Nephron progenitor cell (in vitro differentiated cells): Measurements from ENCODE around the gene CDHR2.

Experiments
- DNase-seq: peaks from one replicate; pipeline ENCODE4 v3.0.0; 2021
- H3K27ac Mint-ChIP-seq: 2 replicates; pipeline ENCODE4 v1.8.0; 2021; ENCODE audit warnings: mild to moderate bottlenecking, moderate library complexity, mixed read lengths
- H3K27me3 Mint-ChIP-seq: 2 replicates; pipeline ENCODE4 v1.8.0; 2021; ENCODE audit warnings: mild to moderate bottlenecking, low read depth, mixed read lengths; ENCODE audit not compliant: poor library complexity
- H3K36me3 Mint-ChIP-seq: 2 replicates; pipeline ENCODE4 v1.8.0; 2021; ENCODE audit warnings: low read depth, mixed read lengths
- H3K4me1 Mint-ChIP-seq: 2 replicates; pipeline ENCODE4 v1.8.0; 2021; ENCODE audit warnings: mixed read lengths
- H3K4me3 Mint-ChIP-seq: 2 replicates; pipeline ENCODE4 v1.8.0; 2021; ENCODE audit warnings: mild to moderate bottlenecking, moderate library complexity, mixed read lengths
- H3K9me3 Mint-ChIP-seq: 2 replicates; pipeline ENCODE4 v1.8.0; 2021; ENCODE audit warnings: mild to moderate bottlenecking, moderate library complexity, mixed read lengths
- TF ChIP-seq, protein P1 (sequence below): fragments of 200-600 bp; sonication (generic); IDR thresholded peaks from 2 replicates; pipeline ENCODE4 v1.5.0; 2021; ENCODE audit warnings: antibody characterized with exemption

The CDHR2 gene

DNA sequence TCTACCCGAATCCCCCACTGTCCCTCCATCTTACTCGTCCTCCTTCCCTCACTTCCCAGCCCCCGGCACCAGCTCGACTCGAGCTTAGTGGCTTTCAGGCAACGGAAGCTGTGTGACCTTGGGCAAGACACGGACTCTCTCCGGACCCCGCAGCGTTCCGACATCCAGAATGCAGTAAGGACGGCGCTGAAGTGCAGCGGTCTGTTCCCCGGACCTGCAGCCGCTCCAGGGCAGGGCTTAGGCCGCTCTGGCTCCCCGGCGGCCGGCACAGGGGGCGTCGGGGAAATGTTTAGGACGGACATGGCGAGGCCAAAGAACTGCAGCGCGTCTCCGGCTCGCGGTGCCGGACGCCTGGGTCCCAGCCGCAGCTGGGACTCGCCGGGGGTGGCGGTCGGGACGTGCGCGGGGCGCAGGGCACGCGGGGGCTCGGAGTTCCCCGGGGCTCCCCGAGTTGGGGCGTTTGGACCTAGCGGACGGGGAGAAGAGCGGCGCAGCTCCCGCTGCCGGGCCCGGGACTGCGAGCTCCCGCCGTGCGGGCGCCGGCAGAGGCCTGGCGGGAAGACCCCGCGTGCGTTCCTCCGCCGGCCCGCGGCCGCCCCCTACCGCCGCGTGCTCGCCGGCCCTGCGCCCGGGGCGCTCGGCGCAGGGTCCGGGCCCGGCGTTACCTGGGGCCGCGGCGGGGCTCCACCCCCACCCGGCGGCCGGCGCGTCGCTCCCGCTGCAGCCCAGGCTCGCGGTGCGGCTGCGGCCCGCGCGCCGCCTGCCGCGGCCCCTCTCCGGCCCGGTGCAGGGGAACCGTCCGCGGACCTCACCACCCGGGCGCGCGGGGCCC is 6.3 kb upstream of the CDHR2 start:
- TF ChIP-seq, protein P1, sequence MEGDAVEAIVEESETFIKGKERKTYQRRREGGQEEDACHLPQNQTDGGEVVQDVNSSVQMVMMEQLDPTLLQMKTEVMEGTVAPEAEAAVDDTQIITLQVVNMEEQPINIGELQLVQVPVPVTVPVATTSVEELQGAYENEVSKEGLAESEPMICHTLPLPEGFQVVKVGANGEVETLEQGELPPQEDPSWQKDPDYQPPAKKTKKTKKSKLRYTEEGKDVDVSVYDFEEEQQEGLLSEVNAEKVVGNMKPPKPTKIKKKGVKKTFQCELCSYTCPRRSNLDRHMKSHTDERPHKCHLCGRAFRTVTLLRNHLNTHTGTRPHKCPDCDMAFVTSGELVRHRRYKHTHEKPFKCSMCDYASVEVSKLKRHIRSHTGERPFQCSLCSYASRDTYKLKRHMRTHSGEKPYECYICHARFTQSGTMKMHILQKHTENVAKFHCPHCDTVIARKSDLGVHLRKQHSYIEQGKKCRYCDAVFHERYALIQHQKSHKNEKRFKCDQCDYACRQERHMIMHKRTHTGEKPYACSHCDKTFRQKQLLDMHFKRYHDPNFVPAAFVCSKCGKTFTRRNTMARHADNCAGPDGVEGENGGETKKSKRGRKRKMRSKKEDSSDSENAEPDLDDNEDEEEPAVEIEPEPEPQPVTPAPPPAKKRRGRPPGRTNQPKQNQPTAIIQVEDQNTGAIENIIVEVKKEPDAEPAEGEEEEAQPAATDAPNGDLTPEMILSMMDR, result no peak
- no peaks in the 10 kb centered on the region for H3K9me3 Mint-ChIP-seq
- no peak overlapping the region for H3K27ac Mint-ChIP-seq
- DNase-seq, result peak; percentile 42
- peaks cover 17% of the 10 kb centered on the region for H3K27me3 Mint-ChIP-seq
- H3K4me3 Mint-ChIP-seq, result peak overlapping the region; percentile 81
- peaks cover 61% of the 10 kb centered on the region for H3K4me1 Mint-ChIP-seq
- H3K36me3 Mint-ChIP-seq, result no peaks in the 10 kb centered on the region

DNA sequence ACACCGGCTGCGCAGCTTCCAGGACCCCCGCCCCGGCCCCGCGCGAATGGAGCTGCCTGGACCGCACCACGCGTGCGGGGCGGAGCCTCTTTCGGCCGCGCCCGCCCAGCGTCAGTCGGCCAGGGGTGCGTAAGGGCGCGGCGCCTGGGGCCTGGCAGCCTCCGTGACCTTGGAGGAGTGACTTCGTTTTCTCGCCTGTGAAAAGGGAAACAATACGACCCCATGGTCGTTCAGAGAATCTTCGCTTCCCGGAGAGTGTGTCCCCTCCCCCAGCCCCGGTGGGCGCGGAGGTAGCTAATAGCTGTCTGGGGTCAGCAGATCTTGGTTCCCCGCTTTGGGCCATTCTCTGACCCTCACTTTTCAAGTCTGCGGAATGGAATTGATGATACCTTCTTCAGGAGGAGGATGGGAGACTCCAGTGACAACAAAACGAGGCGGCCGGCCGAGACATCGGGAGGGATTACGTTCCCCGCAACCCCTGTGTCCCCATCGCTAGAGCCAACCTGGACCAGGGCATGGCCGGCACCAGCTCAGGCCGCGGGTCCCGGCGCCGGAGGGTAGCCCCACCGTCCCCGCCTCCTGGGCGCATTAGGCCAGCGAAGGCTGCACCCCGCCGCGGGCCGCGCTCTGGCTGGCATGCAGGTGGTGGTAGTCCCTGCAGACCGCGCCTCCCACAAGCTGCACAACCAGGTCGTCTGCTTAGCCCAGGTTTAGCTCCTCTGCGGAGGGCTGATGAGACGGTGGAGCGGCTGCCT is 5.5 kb upstream of the CDHR2 start:
- H3K27ac Mint-ChIP-seq, result no peak overlapping the region
- DNase-seq, result peak; percentile 77
- H3K9me3 Mint-ChIP-seq, result no peaks in the 10 kb centered on the region
- no peaks in the 10 kb centered on the region for H3K36me3 Mint-ChIP-seq
- peak overlapping the region; percentile 90 for H3K4me3 Mint-ChIP-seq
- H3K27me3 Mint-ChIP-seq, result peaks cover 14% of the 10 kb centered on the region
- H3K4me1 Mint-ChIP-seq, result peaks cover 53% of the 10 kb centered on the region
- TF ChIP-seq, protein P1, result no peak

DNA sequence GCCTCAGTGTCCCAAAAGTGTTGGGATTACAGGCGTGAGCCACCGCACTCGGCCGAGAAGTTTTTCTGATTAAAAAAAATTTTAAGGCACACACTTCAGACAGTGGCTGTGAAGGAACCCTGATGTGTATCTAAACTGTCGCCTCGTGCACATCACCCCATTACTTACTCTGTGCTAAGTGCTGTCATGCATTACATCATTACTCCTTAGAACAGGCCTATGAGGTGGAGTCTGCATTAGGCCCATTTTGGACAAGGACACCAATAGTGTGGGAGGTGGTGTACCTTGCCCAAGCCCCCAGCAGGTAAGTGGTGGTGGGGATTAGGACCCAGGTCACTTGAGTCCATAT is 3.8 kb upstream of the CDHR2 start:
- H3K27ac Mint-ChIP-seq, result no peak overlapping the region

DNA sequence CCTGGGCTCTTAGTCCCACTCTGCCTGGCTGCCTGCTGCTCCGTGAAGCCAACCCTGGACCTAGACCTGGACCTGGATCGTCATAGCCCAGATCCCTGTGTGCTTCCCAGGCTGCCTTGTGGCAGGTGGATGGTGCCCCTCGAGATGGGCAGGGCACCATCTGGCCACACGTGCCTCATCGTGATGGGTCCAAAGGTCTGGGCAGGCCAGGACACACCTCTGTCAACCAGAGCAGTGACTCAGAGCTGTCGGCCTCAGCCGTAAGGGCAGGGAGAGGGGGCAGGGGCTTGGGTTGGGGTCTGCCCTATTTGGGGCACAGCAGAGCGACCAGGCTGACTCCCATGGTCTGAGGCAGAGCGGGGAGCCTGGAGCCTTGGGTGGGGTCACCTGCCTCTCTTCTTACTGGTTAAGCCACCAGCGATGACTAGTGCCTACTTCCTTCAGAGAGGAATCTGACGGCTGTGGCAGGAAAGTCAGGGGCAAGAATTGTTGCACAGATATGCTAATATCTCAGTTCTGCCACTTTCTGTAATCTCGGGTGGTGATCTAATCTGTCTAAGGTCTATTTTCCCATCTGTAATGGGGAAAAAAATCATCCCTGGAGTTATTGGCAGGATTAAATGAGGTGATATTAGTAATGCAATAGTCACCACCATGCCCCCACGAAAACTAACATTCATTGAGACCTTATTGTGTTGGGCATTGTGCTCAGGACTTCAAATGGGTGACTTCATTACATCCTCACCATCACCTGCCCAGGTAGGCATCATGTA is 3.2 kb upstream of the CDHR2 start:
- Mint-ChIP-seq H3K27me3 (peaks cover 14% of the 10 kb centered on the region), H3K9me3 (no peaks in the 10 kb centered on the region), H3K4me3 (no peak overlapping the region), H3K4me1 (peaks cover 35% of the 10 kb centered on the region), H3K36me3 (no peaks in the 10 kb centered on the region), H3K27ac (no peak overlapping the region)
- DNase-seq, result no peak
- TF ChIP-seq, protein P1, result no peak

More for the DNA sequence above, 3.8 kb upstream of the CDHR2 start:
- Mint-ChIP-seq H3K27me3 (peaks cover 14% of the 10 kb centered on the region), H3K4me1 (peaks cover 40% of the 10 kb centered on the region), H3K9me3 (no peaks in the 10 kb centered on the region), H3K36me3 (no peaks in the 10 kb centered on the region), H3K4me3 (no peak overlapping the region)
- TF ChIP-seq, protein P1, result no peak
- DNase-seq, result no peak

DNA sequence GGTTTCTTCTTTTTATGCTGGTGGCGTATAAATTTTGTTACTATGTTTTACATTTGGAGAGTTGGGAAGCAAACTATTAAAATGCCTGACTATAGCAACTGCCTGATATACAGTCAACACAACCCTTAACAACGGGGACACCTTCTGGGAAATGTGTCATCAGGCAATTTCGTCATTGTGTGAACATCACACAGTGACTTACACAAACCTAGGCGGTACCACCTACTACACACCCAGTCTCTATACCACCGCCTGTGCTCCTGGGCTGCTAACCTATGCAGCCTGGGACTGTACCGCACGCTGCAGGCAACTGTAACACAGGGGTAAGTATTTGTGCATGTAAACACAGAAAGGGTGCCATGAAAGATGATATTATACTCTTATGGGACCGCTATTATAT is 1.3 kb upstream of the CDHR2 start:
- Mint-ChIP-seq H3K4me3 (no peak overlapping the region), H3K36me3 (no peaks in the 10 kb centered on the region), H3K9me3 (no peaks in the 10 kb centered on the region), H3K27ac (no peak overlapping the region), H3K4me1 (peaks cover 26% of the 10 kb centered on the region), H3K27me3 (peaks cover 16% of the 10 kb centered on the region)
- DNase-seq, result no peak
- TF ChIP-seq, protein P1, result no peak
